Stimulated activated CD8-positive, alpha-beta memory T cell treated with anti-CD3 and anti-CD28 coated beads, Interleukin-7, amount 100 ng/mL, for 48 hours (primary cell): ENCODE data around the gene IGFN1.

Experiments used
- DNase-seq, 2 donors: peaks; one replicate each; pipeline ENCODE4 v3.0.0-alpha.2; 2020; ENCODE audit warnings: low read depth in 1 of 2; ENCODE audit errors: extremely low read depth in 1 of 2

The IGFN1 gene

DNA sequence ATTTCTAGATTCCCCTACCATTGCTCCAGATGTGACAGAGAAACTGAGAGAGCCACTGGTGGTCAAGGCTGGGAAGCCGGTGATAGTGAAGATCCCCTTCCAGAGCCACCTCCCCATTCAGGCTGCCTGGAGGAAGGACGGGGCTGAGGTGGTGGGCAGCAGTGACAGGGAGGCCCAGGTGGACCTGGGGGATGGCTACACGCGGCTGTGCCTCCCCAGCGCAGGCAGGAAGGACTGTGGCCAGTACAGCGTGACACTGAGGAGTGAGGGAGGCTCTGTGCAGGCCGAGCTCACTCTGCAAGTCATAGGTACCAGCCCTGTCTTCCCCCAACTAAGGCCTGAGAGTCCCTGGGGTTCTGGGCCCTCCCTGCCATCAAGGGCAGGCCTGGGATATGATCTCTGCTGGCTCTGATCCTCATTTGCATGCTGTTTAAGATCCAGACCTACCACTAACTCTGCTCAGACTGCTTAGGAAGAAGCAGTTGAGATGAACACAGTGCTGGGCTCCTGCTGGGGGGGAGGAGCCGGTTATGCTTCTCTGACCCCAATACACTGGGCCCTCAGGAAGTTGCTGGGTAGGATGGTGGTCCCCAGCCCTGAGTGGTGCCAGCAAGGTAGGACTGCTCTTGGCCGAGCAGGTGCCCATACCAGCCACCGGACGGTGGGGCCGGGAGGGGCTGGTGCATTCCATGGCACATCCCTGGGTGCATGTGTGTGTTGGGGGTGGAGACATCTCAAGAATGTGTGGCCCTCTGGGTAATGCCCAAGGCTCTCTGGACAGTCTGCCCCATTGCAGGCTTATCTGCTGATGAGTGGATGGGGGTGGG, 25.1 kb downstream of the IGFN1 start:
- no peak for DNase-seq

DNA sequence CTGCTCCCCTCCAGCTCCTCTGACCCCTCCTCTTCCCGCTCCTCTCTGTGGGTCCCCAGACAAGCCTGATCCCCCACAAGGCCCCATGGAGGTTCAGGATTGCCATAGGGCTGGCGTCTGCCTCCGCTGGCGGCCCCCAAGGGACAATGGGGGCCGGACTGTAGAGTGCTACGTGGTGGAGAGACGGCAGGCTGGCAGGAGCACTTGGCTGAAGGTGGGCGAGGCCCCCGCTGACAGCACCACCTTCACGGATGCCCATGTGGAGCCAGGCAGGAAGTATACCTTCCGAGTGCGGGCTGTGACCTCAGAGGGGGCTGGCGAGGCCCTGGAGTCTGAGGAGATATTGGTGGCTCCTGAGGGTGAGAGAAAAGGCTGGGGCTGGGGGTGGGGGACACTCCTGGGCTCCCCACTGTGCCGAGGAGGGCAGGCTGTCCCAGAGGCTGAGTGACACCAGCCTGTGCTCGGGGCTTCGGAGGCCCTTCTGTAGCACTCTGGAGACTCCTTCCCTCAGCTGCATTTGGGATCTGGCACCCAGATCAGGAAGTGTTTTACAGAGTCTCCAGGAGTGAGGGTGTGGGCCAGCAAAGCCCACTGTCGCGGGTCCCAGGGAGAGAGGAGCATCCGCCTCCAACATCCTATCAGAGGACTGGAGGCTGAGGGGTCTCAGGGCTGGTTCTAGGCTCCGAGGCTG, 25.9 kb downstream of the IGFN1 start:
- DNase-seq: no peak

DNA sequence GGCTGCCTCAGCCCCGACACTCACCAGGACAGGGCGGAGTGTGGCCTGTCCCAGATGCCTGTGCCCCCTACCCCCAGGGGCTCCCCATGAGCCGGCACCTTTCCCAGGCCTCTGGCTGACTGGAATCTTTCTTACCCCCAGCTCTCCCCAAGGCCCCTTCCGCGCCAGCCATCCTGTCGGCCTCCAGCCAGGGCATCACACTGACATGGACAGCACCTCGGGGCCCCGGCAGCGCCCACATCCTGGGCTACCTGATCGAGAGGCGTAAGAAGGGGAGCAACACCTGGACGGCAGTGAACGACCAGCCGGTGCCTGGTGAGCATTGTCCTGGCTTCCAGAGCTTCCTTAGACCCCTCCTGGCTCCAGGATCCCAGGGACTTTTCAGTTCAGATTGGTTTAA, 26.5 kb downstream of the IGFN1 start:
- no peak for DNase-seq

DNA sequence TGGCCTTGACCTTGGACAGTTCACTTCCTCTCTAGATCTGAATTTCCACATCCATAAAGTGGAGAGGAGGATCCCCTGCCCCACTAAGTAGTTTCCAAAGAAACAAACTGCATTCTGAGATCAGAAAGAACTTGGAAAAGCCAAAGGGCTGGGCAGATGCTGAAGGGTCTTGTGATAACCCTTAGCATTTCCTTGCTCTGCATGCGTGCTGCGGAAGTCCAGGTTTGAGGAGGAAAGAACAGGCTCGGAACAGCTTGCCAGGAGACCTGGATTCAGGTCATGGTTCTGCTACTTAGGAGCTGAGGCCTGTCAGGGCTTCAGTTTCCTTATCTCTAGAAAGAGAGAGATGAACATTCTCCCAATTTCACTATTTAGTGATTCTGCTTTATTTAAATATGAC, 27.2 kb downstream of the IGFN1 start:
- DNase-seq: no peak

DNA sequence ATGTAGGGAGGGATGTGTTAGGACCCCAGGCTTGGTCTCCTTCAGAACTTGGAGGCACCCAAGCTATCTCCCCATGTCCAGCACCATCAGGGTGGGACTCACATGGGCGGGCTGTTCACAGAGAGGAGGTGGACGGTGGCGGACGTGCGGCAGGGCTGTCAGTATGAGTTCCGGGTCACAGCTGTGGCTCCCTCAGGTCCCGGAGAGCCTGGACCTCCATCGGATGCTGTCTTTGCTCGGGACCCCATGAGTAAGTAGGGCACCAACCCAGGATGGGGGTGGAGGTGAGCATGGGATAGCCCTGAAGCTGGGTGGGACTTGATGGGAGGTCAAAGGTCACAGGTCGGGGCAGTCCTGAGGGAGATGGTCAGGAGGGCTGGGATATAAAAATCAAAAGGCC, 27.8 kb downstream of the IGFN1 start:
- no peak for DNase-seq

DNA sequence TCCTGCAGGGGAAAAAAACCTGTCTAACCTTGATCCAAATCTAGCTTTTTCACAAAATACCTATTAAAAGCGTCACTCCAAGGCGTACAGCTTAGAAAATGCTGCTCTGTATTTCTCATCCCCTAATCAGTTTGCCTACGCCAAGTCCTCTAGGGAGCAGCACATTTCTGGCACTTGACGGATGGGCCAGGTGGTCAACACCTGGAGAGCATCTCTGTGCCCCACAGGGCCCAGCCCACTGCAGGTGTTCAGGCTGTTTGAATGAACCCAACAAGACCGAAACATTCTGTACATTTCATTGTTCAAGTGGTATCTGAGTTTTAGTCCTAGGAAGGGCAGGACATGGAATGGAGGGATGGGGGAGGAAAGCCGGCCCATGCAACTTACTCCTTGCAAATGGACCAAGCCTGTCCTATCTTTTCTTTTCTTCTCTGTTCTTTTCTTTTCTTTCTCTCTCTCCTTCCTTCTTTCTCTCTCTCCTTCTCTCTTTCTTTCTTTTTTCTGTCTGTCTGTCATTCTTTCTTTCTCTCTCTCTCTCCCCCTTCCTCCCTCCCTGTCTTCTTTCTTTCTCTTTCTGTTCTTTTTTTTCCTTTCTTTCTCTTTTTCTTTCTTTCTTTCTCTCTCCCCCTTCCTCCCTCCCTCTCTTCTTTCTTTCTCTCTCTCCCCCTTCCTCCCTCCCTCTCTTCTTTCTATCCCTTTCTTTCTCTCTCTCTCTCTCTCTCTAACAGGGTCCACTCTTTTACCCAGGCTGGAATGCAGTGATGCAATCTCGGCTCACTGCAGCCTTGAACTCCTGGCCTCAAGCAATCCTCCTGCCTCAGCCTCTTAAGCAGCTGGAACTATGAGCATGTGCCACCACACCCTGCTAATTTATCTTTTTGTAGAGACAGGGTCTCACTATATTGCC, 29.1 kb downstream of the IGFN1 start:
- DNase-seq: no peak

DNA sequence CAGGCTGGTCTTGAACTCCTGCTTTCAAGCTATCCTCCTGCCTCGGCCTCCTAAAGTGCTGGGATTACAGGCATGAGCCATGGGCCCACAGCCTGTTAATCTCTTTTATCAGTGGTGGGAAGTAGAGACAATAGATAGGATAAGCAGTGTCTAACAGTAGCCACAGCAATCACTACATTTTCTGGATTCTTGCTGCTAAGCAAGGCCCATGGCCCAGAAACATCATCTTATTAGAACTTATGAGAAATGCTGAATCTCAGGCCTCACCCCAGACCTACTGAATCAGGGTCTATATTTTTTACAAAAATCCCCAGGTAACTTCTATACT, 29.7 kb downstream of the IGFN1 start:
- no peak for DNase-seq

DNA sequence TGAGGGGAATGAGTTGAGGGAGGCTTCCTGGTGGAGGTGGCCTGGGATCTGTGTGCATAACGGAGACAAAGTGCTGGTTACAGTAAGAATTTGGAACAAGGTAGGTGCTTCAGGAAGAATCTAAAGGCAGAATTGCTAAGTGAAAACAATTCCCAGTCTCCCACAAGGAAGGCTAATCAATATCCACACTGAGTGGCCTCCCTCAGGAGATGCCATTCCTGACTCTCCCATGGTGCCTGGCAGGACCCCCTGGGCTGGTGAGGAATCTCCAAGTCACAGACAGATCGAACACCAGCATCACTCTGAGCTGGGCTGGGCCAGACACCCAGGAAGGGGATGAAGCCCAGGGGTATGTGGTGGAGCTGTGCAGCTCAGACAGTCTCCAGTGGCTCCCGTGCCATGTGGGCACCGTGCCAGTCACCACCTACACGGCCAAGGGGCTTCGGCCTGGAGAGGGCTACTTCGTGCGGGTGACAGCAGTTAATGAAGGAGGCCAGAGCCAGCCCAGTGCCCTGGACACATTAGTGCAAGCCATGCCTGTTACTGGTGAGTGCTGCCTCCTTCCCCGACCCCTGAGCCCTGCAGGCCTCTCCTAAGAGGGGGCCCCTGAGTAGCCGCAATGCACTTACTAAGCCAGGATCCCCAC, 30.7 kb downstream of the IGFN1 start:
- no peak for DNase-seq

DNA sequence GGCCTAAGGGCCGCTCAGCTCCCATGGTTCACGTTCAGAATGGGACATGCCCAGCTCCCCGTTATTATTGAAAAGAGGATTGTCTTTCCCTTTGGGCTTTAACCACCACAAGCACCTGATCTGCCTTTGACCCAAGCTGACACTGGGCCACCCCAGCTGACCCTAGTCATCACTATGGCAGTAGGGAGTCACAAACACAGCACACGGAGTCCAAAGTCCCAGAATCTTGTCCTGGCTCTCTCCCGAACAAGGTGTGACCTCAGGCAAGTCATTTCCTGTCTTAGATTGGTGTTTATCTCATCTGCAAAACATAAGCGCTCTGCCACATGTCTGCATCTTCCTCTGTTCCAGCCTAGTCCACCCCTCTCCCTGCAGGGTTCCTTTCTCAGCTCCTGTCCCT, 31.5 kb downstream of the IGFN1 start:
- no peak for DNase-seq

DNA sequence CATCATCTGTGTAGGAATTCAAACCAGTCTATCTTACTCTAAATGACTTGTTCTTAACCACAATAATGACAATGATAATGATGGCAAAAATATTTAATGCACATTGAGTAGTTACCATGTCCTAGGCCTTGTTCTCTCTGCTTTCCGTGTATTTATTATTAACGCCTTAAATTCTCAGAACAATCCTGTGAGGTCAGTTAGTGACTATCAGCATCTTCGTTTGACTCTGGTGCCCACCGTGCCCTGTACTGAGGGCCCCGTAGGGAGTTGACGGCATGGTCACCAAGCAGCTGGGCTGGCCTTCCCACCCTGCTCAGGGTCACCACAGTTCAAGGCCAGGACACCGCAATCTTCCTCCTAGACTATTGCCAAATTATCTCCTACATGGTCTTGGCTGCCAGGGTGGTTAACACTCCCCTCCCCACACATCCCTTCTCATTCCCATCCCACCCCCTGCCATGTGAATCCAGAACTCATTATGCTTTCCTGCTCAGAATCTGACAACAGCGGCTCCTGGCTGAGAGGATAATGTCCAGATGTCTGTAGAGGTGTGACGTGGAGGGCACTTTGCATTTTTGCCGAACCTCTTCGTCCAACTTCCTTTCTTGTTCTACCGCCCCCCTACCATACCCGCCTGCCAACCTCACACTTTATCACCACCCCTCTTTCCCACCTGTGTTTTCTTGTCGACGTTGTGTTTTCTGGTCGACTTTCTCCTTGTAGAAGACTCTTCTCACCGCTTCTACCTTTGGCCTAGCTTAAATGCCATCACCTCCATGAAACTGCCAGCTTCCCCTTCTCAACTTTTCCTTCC, 33.4 kb downstream of the IGFN1 start:
- DNase-seq: no peak

DNA sequence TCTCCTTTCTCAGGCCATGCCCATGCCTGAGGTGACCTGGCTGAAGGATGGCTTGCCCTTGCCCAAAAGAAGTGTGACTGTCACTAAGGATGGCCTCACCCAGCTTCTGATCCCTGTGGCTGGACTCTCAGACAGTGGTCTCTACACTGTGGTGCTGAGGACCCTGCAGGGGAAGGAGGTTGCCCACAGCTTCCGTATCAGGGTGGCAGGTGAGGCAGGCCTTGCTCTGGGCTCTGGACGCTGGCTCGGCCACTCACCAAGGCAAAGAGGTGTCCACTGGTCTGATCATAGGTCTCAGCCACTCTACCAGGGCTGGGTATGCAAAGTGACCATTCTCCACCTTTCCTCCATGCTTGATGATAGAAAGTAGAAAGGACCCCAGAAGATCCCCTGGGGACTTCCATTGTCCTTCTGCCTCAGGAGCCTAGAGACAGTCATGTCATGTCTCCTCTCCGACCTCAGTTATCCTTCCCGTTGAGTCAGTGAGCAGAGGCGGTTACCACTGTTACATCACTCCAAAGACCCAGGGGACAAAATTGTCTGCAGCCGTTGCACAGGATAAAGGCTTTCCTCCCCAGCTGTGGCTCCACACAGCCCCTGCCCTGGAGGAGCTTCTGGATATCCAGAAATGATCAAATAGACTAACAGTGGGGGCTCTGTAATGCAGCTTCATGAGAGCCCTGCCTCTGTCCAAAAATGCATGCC, 34.2 kb downstream of the IGFN1 start:
- no peak for DNase-seq

DNA sequence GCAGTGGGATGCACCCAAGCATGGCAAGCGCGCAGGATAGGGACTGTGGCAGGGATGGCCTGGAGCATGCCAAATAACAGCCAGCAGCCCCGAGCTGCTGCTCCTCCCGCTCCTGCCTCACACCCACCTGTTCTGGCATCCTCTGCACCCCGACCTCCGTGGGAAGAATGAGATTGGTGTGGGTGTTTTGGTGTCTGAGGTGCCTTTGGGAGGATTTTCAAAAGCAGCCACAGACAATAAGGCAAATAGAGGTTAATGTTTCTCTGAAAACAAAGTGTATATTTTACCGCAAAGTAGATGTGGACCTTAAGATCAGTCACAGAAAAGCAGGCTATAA, 35.5 kb downstream of the IGFN1 start:
- no peak for DNase-seq

DNA sequence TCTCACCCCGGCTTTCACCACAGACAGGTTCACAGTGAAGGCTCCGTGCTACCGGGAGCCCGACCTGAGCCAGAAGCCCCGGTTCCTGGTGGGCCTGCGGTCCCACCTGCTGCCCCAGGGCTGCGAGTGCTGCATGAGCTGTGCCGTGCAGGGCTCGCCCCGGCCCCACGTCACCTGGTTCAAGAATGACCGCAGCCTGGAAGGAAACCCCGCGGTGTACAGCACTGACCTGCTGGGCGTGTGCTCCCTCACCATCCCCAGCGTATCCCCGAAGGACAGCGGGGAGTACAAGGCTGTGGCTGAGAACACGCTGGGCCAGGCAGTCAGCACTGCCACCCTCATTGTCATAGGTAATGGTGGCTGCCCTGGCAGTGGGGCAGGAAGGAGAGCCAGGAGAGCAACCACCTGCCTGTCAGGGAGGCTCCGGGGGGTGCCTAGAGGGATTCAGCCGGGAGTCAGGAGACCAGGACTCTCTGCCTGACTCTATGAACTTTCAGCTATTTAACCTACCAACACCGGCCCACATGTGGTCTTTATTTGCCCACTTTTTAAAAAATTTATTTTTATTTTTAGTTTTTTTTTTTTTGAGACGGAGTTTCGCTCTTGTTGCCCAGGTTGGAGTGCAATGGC, 36.4 kb downstream of the IGFN1 start:
- no peak for DNase-seq

DNA sequence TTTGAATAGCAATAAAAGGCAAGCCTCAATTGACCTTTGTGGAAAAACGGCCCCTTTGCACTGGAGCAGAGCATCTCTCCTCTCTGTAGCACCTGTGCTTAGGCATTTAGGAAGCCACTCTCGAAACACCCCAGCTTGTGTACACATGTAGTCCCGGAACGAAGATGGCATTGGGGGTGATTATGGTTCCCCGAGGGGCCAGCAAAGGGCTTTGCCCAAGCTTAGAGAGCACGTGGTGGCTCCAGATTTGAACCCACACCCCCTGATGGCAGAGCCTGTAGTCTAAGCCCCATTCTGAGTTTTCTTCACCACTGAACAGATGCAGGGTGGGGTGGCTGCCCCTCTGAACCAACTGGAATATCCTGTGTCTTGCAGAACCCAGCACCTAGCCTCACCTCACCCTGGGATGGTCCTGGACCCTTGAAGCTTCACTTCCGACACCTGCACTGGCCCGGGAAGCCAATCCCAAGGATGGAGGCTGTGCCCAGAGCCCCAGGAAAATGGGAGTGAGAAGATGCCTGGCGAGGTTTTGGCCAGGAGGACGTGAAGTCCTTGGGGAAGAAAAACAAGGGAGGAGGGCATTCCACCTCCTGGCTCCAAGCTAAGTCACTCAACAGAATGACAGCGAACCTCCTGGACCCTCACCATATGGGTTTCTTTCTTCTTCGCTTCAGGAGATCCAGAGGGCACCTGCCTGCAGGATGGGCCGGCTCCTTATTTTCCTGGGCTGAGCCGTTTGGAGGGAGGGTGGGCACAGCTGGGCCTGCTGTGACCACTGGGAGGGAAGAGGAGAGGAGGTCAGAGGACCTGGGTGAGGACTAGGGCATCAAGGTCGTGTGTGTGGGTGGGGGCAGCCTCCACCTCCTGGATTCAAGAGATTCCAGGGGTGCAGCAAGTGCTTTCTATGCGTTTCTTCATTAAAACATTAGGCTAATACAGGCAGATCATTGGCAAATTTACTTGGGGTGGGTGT, 37.7 kb downstream of the IGFN1 start:
- DNase-seq: no peak

DNA sequence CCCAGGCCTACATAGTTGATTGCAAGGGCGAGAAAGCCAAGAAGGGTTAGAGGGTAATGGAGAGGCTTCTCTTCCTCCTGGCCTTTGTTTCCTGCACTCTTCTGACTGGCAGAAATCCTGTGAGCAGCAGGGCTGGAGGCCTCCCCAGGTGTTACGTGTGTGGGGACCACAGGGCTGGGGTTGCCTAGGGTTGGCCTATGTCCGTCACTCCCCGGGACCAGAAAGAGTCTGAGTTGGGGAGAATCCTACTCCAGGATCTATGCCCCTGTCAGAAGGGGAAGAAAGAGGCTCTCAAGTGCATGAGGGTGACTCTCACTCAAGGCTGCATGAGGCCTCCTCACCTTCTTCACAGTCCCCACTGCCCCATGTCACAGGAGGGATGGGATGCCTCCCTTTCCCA, 38.5 kb downstream of the IGFN1 start:
- no peak for DNase-seq

DNA sequence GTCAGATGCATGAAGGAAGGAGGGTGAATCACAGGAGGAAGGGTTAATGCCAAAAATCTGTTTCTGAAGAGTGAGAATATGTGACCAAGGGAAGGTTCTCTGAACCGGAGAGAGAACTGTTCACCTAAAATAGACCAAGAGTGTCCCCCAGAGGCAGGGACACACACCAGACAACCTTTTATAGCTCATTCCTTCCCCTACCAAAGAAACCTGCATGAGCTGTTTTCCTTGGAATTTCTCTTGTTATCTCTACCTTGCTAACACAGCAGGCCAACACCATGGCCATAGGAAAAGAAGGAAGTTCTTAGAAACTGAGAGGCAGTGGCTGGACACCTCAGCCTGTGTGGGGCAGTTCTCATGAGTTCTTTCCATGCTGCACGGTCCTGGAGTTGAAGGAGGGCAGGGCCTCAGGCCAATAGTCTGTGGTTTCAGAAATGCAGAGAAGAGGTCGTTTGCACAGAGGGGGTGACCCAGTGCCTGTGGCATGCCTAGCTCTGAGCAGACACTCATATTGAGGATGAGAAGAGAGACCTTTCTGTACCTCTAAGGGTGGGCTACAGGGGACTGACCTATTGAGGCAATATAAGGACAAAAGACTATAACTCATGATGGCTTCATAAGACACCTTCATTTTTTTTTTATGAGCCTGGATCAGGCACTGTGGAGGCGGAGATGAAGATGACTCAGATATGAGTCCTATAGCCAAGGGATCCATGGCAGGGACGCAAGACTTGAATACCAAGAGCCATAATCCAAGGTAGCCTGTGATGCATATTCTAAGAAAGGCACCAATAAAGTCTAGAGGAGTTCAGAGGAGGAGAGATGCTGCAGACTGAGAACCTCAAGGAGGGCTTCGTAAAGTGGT, 39.4 kb downstream of the IGFN1 start:
- no peak for DNase-seq

DNA sequence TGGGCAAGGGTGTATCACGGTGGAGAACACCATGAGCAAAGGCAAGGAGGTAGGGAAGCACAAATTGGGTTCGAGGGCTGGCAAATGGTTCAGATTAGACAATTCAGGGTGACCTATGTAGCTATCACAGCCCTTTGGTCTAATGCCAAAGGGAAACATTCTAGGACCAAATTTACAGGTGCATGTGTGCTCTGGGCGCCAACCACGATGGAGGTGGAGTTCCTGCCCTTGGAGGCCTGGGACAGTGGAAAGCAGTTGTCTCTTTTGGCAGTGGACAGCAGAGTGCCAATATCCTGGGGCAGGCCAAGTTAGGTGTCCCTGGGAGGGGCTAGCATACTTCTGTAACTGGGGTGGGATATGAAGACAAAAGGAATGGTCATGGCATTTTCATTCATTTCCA, 40.1 kb downstream of the IGFN1 start:
- no peak for DNase-seq
